ENCODE measurements around the gene SH2D5. TPM values are rescaled to one million over a fixed set of nuclear protein-coding genes. Genes with fewer than 3 reads are reported as not detected.

Gene SH2D5
- polyA plus RNA-seq, 1 experiment: 4.9 TPM

DNA sequence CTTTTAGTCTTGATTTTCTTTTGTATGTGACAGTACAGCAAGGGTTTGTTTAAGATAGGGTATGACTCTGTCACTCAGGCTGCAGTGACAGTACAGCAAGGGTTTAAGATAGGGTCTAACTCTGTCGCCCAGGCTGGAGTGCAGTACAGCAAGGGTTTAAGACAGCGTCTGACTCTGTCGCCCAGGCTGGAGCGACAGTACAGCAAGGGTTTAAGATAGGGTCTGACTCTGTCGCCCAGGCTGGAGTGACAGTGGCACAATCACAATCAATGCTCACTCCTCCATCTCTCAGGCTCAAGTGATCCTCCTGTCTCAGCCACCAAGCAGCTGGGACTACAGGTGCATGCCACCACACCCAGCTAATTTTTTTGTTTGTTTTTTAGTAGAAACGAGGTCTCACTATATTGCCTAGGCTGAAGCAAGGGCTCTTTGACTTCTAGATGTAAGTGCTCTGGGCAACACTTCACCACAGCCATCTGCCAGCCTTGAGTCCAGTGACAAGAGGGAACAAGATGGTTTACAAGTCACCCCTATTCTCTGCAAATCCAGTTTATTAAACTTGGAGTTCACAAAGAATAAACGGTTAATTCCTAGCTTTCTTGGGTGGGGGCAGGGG lies 965 bp upstream of the SH2D5 start:
- no peak for TF ChIP-seq CTCF (IDR thresholded peaks at IDR 0.05; ENCODE audit: low read depth, low read length)
- CTCF ChIA-PET: interaction anchor here (1.0 kb wide), 2 partner anchors 12 to 37 kb away, joined by 4 to 5 read pairs; no protein-coding TSS in a partner anchor
- Histone ChIP-seq H3K27ac (ENCODE audit: low read depth, low read length) (peak overlapping the region; percentile 98), H3K4me3 (ENCODE audit: low read depth, low read length) (peak overlapping the region; percentile 13), H3K27me3 (ENCODE audit: control insufficient read depth, insufficient read depth, low read length) (no peaks in the 10 kb centered on the region), H3K9me3 (ENCODE audit: control insufficient read depth, insufficient read depth, low read length) (no peaks in the 10 kb centered on the region; the same call in 1 of the 2 replicates)
- POLR2A ChIA-PET: interaction anchor here (0.6 to 2.0 kb wide), 4 partner anchors 16 to 225 kb away, joined by 3 to 10 read pairs (median 4); partner anchors contain the start of genes HP1BP3, KIF17 and MUL1
- no peak for DNase-seq (ENCODE audit: low read depth, low spot score)

DNA sequence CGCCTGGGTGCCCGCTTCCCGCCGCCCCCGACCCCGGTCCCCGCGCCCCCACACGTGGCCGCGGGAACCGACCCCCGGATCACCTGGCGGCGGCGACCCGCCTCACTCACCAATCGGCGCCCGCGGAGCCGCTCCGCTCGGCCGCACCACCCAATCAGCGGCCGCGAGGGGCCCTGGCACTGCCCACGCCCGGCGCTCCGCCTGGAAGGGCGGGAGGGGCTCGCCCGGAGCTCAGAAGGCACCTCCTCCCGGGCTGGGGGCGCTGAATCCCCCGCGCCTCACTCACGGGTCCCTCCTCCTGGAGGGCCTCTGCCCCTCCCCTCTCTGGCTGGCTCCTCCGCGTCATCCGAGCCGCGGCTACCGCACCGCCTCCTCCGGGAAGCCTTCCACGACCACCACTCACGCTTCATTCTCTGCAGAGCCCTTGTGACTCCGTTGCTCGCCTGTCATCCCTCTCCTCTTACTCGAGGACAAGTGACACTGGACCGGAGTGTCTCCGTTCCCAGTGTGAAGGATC lies 374 bp downstream of the SH2D5 start:
- Histone ChIP-seq H3K27ac (ENCODE audit: low read depth, low read length) (peak overlapping the region; percentile 98), H3K27me3 (ENCODE audit: control insufficient read depth, insufficient read depth, low read length) (no peaks in the 10 kb centered on the region), H3K4me3 (ENCODE audit: low read depth, low read length) (peak overlapping the region; percentile 68), H3K9me3 (ENCODE audit: control insufficient read depth, insufficient read depth, low read length) (no peaks in the 10 kb centered on the region; the same call in 1 of the 2 replicates)
- no peak for TF ChIP-seq CTCF (IDR thresholded peaks at IDR 0.05; ENCODE audit: low read depth, low read length)
- peak; percentile 44 for DNase-seq (ENCODE audit: low read depth, low spot score)
- ChIA-PET POLR2A (interaction anchor here (0.6 to 2.4 kb wide), 4 partner anchors 15 to 82 kb away, joined by 5 to 10 read pairs (median 8); partner anchors contain the start of gene KIF17), CTCF (no interaction called here)

- no peak overlapping the region for H3K27ac ChIP-seq (ENCODE audit: low read depth, low read length)
- H3K9me3 ChIP-seq (ENCODE audit: control insufficient read depth, insufficient read depth, low read length): no peaks in the 10 kb centered on the region; the same call in 1 of the 2 replicates
- DNase-seq (ENCODE audit: low read depth, low spot score): no peak
- POLR2A ChIA-PET: interaction anchor here (0.6 to 2.4 kb wide), 5 partner anchors 14 to 112 kb away, joined by 4 to 10 read pairs (median 7); partner anchors contain the start of genes HP1BP3 and KIF17
- peak overlapping the region; percentile 68 for H3K4me3 ChIP-seq (ENCODE audit: low read depth, low read length)
- no peak for TF ChIP-seq CTCF (IDR thresholded peaks at IDR 0.05; ENCODE audit: low read depth, low read length)
- CTCF ChIA-PET: no interaction called here
- no peaks in the 10 kb centered on the region for H3K27me3 ChIP-seq (ENCODE audit: control insufficient read depth, insufficient read depth, low read length)
These were observed 1.2 kb downstream of the SH2D5 start for GRCh38 chr1:20731057-20731991.

DNA sequence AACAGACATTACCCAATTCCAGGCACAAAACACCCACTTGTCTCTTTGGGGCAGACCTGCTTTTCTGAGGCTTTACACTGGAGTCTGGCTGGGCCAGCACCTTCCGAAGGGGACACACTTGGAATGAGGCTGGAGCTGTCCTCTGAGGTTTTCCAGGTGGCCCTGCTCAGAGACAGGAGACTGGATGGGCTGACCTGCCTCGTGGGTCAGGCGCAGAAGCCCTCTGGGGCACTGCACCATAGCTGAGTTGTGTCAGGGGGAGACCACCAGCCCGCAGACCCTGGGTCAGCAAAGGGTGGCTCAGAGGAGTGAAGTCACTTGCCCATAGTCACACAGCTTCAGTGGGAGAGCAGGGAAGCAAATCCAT lies 1.8 kb downstream of the SH2D5 start:
- Histone ChIP-seq H3K4me3 (ENCODE audit: low read depth, low read length) (peak overlapping the region; percentile 68), H3K27ac (ENCODE audit: low read depth, low read length) (no peak overlapping the region), H3K9me3 (ENCODE audit: control insufficient read depth, insufficient read depth, low read length) (peaks cover 5% of the 10 kb centered on the region; the same call in 1 of the 2 replicates), H3K27me3 (ENCODE audit: control insufficient read depth, insufficient read depth, low read length) (no peaks in the 10 kb centered on the region)
- TF ChIP-seq CTCF (IDR thresholded peaks at IDR 0.05; ENCODE audit: low read depth, low read length): no peak
- ChIA-PET POLR2A (interaction anchor here (0.6 to 2.4 kb wide), 3 partner anchors 34 to 112 kb away, joined by 4 to 9 read pairs (median 7); partner anchors contain the start of gene HP1BP3), CTCF (no interaction called here)
- DNase-seq (ENCODE audit: low read depth, low spot score): no peak
